Gastrocnemius medialis (tissue), 4 donors: Measurements from ENCODE around the gene WDR45. TPM values are rescaled to one million over a fixed set of nuclear protein-coding genes. Genes with fewer than 3 reads are reported as not detected.

Experiments
- ATAC-seq, 2 donors: fragments of 150-250 bp; one replicate each; pipeline ENCODE4 v1.9.1; 2016
- DNase-seq, 2 donors: peaks; one replicate each; pipeline ENCODE4 v3.0.0-alpha.2; 2019
- H3K27ac ChIP-seq, 4 donors: fragments of 200-600 bp; sonication (generic); 1 replicate in 1 of 4; 2 replicates in 3 of 4; pipeline ENCODE4 v1.5.1; 2016 to 2018; ENCODE audit warnings: mild to moderate bottlenecking in 2 of 4, moderate library complexity in 1 of 4
- H3K27me3 ChIP-seq, 3 donors: fragments of 200-600 bp; sonication (generic) in 2 of 3; 1 replicate in 1 of 3; 2 replicates in 2 of 3; pipeline versions ENCODE4 v1.5.1 to v1.6.0; 2016 to 2019; ENCODE audit warnings: mild to moderate bottlenecking in 1 of 3, moderate library complexity in 1 of 3
- H3K36me3 ChIP-seq, 2 donors: fragments of 200-600 bp; sonication (generic) in 1 of 2; one replicate each; pipeline ENCODE4 v1.5.1; 2017 to 2018
- H3K4me1 ChIP-seq, 2 donors: fragments of 200-600 bp; sonication (generic) in 1 of 2; one replicate each; pipeline ENCODE4 v1.5.1; 2016 to 2017; ENCODE audit warnings: mild to moderate bottlenecking in 2 of 2
- H3K4me3 ChIP-seq, 4 donors: fragments of 200-600 bp; sonication (generic) in 3 of 4; 1 replicate in 1 of 4; 2 replicates in 3 of 4; pipeline ENCODE4 v1.5.1; 2016 to 2019; ENCODE audit warnings: mild to moderate bottlenecking in 2 of 4
- H3K9me3 ChIP-seq, 3 donors: fragments of 200-600 bp; sonication (generic) in 2 of 3; 1 replicate in 1 of 3; 2 replicates in 2 of 3; pipeline ENCODE4 v1.5.1; 2016 to 2019
- POLR2A ChIP-seq, 2 donors: fragments of 450-650 bp; IDR thresholded peaks; one replicate each; pipeline ENCODE4 v1.6.1; 2017; ENCODE audit warnings: antibody characterized with exemption in 2 of 2, mild to moderate bottlenecking in 2 of 2, moderate library complexity in 2 of 2
- in situ Hi-C, 4 donors: fragments of 200-750 bp; cut with MboI; loops; one replicate each; pipeline versions ENCODE4 v1.15.0 to v1.8.0; 2017; ENCODE audit warnings: low sequenced_read_pairs in 4 of 4
- intact Hi-C: fragments of 100-400 bp; cut with DNase I; formaldehyde crosslinking; loops from one replicate; pipeline ENCODE4 v1.15.1; 2023; ENCODE audit warnings: low total_unique reads
- total RNA-seq, 4 donors: library from RNA; depleted of rRNA; stranded (reverse); fragments of >200 nt; gene quantifications; one replicate each; pipeline versions ENCODE4 v1.1.0 to v1.2.3, GENCODE V29; 2016
- TF ChIP-seq, protein P1 (sequence below), 5 experiments: fragments of 450-650 bp in 3 of 5; fragments of 200-600 bp in 2 of 5; sonication (generic) in 2 of 5; IDR thresholded peaks in 4 of 5; conservative IDR thresholded peaks in 1 of 5; 1 replicate in 4 of 5; 2 replicates in 1 of 5; pipeline ENCODE4 v1.5.1; 2016 to 2019; ENCODE audit warnings: antibody characterized with exemption in 5 of 5, mild to moderate bottlenecking in 3 of 5, moderate library complexity in 3 of 5

WDR45 gene
- total RNA-seq, 4 donors from 2014 or later = 98.2 to 125 (median 105) TPM

DNA sequence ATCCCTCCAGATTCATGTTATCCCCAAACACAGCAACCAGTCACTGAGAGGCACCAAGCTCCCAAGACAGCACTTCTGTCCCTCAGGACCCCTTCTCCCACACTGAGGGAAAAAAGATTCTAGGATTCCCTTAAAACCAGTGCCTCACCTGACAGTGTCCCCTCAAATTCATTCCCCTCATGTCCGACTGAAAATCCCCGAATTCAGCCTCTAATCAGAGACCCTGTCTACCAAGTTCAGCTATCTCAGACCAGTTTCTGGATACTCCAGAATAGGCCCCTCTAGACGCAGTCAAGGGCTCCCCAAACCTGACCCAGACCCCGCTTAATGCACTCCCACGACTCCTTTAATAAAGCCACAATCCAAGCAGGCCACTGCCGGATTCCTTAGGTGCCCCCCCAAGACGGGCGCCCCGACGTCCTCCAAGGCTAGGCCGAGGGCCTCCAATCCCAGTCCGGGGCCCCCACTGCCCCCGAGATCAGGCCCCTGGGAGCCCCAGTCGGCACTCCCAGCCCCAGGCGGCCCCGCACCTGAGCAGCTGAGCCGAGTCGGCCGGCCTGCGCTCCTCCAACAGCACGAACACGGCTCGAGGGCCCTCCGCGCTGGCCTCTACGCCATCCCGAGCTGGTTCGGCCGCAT is 37.0 kb downstream of the WDR45 start:
- DNase-seq (peak in 1 of 2 donors; percentile 14), ATAC-seq (peak in 1 of 2 donors; percentile 0)
- H3K27me3 ChIP-seq = no peaks in the 10 kb centered on the region
- H3K4me1 ChIP-seq = peaks cover 9% of the 10 kb centered on the region in 2 donors
- no peak for TF ChIP-seq POLR2A (IDR thresholded peaks at IDR 0.05)
- TF ChIP-seq, protein P1, sequence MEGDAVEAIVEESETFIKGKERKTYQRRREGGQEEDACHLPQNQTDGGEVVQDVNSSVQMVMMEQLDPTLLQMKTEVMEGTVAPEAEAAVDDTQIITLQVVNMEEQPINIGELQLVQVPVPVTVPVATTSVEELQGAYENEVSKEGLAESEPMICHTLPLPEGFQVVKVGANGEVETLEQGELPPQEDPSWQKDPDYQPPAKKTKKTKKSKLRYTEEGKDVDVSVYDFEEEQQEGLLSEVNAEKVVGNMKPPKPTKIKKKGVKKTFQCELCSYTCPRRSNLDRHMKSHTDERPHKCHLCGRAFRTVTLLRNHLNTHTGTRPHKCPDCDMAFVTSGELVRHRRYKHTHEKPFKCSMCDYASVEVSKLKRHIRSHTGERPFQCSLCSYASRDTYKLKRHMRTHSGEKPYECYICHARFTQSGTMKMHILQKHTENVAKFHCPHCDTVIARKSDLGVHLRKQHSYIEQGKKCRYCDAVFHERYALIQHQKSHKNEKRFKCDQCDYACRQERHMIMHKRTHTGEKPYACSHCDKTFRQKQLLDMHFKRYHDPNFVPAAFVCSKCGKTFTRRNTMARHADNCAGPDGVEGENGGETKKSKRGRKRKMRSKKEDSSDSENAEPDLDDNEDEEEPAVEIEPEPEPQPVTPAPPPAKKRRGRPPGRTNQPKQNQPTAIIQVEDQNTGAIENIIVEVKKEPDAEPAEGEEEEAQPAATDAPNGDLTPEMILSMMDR (IDR thresholded peaks at IDR 0.05 in 4 of 5, conservative IDR thresholded peaks at IDR 0.05 in 1 of 5) = no peak
- intact Hi-C loops = loop anchor here (1.0 to 5.0 kb wide), 7 partner anchors 32 to 240 kb away; partner anchors contain the start of genes GRIPAP1, HDAC6, PIM2 and PRAF2
- H3K9me3 ChIP-seq = no peaks in the 10 kb centered on the region
- H3K27ac ChIP-seq = peak overlapping the region; percentile 93 to 100 (median 98)
- peak overlapping the region; percentile 76 to 87 (median 79) for H3K4me3 ChIP-seq
- in situ Hi-C loops = loop anchor here in 1 of 4 donors (5.0 kb wide), 1 partner anchor 80 kb away; no protein-coding TSS in a partner anchor
- peaks cover 0 to 17% of the 10 kb centered on the region in 2 donors for H3K36me3 ChIP-seq

DNA sequence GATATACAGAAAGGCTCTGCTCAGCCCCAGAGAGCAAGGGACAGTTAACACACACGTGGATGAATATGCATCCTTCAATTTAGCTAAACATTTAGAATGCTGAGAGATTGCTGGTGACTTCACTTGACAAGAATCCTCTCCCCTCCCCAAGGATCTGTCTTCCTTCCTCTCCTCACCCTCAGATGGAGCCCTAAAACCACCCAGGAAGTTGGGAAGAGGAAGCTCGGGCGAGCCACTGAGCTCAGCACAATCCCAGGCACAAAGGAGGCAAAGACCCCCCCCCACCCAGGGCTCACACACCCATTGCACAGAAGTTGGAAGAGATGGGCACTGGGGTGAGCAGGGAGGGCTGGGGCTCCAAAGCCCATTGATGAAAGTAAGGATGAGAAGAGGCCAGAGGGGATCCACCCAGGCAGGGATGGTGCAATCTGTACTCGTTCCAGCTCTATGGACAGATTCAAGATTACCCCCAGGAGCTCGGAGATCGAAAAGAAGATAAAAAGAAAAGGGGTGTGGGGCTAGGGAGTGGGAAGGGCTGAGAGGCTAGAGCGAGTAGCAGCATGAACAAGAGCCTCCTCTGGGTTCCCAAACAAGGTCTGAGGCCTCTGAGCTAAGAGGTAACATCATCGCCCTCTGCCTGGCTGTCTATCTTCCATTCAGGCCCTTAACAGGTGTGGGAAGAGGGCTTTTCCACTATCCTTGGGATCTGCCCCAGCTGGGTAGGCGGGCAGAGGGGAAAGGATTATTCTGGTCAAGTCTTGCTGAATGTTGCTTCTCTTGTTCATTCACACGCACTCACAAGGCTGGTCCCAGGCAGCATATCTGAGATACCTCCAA is 37.7 kb downstream of the WDR45 start:
- DNase-seq = peak; percentile 8 to 34

DNA sequence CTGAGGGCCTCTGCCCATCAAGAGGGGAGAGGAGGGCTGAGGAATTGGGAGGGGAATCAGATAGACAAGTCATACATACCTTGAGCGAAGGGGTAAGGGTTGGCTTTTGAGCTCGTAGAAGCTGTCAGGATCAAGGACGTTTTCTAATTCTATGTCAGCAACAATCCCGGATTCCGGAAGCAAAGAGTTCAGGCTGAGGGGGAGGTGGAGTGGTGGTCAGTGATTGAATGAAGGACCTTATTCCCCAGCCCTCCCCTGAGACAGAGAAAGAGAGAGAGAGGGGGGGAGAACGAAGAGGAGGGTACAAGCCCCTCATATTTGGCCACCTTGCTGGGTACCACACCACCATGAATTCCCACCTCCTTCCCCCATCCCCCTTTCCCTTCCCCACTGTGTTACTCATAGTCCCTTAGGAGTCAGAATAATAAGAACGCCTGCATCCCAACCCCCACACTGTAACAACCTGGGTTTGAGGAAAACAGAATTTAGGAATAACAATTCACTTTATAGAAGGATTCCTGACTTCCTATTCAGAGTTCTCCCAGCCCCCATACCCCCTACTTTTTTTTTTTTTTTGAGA is 39.2 kb downstream of the WDR45 start:
- Histone ChIP-seq H3K9me3 (no peaks in the 10 kb centered on the region), H3K36me3 (peaks cover 0 to 27% of the 10 kb centered on the region in 2 donors), H3K4me3 (peak overlapping the region; percentile 14 to 81 (median 60)), H3K27me3 (no peaks in the 10 kb centered on the region), H3K4me1 (peaks cover 9% of the 10 kb centered on the region in 2 donors), H3K27ac (peak overlapping the region; percentile 93 to 100 (median 98))
- no peak for ATAC-seq
- no peak for TF ChIP-seq POLR2A (IDR thresholded peaks at IDR 0.05)
- TF ChIP-seq, protein P1 (IDR thresholded peaks at IDR 0.05 in 4 of 5, conservative IDR thresholded peaks at IDR 0.05 in 1 of 5) = no peak
- no peak for DNase-seq
- intact Hi-C loops (loop anchor here (5.0 kb wide), 2 partner anchors 148 to 238 kb away; partner anchors contain the start of gene HDAC6), in situ Hi-C loops (loop anchor here in 1 of 4 donors (5.0 kb wide), 1 partner anchor 78 kb away; no protein-coding TSS in a partner anchor)

More for the DNA sequence above, 37.7 kb downstream of the WDR45 start:
- peak overlapping the region; percentile 76 to 87 (median 79) for H3K4me3 ChIP-seq
- intact Hi-C loops = loop anchor here (5.0 kb wide), 2 partner anchors 150 to 240 kb away; partner anchors contain the start of gene HDAC6
- H3K36me3 ChIP-seq = peaks cover 0 to 22% of the 10 kb centered on the region in 2 donors
- ATAC-seq = peak; percentile 20 to 22
- no peaks in the 10 kb centered on the region for H3K27me3 ChIP-seq
- H3K4me1 ChIP-seq = peaks cover 9% of the 10 kb centered on the region in 2 donors
- in situ Hi-C loops = loop anchor here in 1 of 4 donors (5.0 kb wide), 1 partner anchor 80 kb away; no protein-coding TSS in a partner anchor
- TF ChIP-seq, protein P1 (IDR thresholded peaks at IDR 0.05 in 4 of 5, conservative IDR thresholded peaks at IDR 0.05 in 1 of 5) = no peak
- no peak for TF ChIP-seq POLR2A (IDR thresholded peaks at IDR 0.05)
- H3K27ac ChIP-seq = peak overlapping the region; percentile 93 to 100 (median 98)
- H3K9me3 ChIP-seq = no peaks in the 10 kb centered on the region
